CD4-positive, alpha-beta T cell (primary cell): ENCODE measurements around the gene ITPRID2. TPM values are rescaled to one million over a fixed set of nuclear protein-coding genes. Genes with fewer than 3 reads are reported as not detected.

ENCODE experiments used
- ATAC-seq: fragments of 200-7000 bp; cut with Tn5 transposase; one replicate; pipeline ENCODE4 v1.10.0; 2022; ENCODE audit warnings: mild to moderate bottlenecking; ENCODE audit not compliant: poor library complexity
- CTCF ChIA-PET: fragments of 350-600 bp; sonication (Branson Sonifier 250); formaldehyde crosslinking; loops from one replicate; lab custom pipeline; 2021; ENCODE audit warnings: antibody characterized with exemption, inconsistent platforms; lab: Charles Lee
- POLR2A ChIA-PET: fragments of 350-600 bp; sonication (Branson Sonifier 250); formaldehyde crosslinking; loops from one replicate; lab custom pipeline; 2021; ENCODE audit warnings: antibody characterized with exemption, inconsistent platforms; lab: Charles Lee
- DNase-seq, 14 experiments: peaks; one replicate each; pipeline ENCODE4 v3.0.0-alpha.2; 2013 to 2020; ENCODE audit warnings: mixed read lengths in 2 of 14
- H3K27ac ChIP-seq, 2 donors: one replicate each; pipeline versions ENCODE4 v1.5.1 to v1.7.0; 2013; ENCODE audit warnings: low read length in 2 of 2, low read depth in 1 of 2, mild to moderate bottlenecking in 1 of 2
- H3K27me3 ChIP-seq, 2 experiments: 1 replicate in 1 of 2; 2 replicates in 1 of 2; pipeline versions ENCODE4 v1.6.1 to v1.7.0; 2013; ENCODE audit warnings: low read length in 2 of 2, control low read depth in 1 of 2, mild to moderate bottlenecking in 1 of 2, moderate library complexity in 1 of 2; ENCODE audit not compliant: insufficient read depth in 2 of 2, control insufficient read depth in 1 of 2
- H3K36me3 ChIP-seq: one replicate; pipeline ENCODE4 v1.6.1; 2013; ENCODE audit warnings: low read length, control low read depth; ENCODE audit not compliant: insufficient read depth
- H3K4me1 ChIP-seq: one replicate; pipeline ENCODE4 v1.6.1; 2013; ENCODE audit warnings: low read length, control low read depth; ENCODE audit not compliant: insufficient read depth
- H3K4me3 ChIP-seq: one replicate; pipeline ENCODE4 v1.5.1; 2013; ENCODE audit warnings: mild to moderate bottlenecking, low read length, moderate library complexity
- H3K9me3 ChIP-seq, 2 experiments: 1 replicate in 1 of 2; 2 replicates in 1 of 2; pipeline versions ENCODE4 v1.6.1 to v1.7.0; 2013; ENCODE audit warnings: low read length in 2 of 2, mild to moderate bottlenecking in 2 of 2, control low read depth in 1 of 2, moderate library complexity in 1 of 2; ENCODE audit not compliant: control insufficient read depth in 1 of 2, insufficient read depth in 1 of 2
- H3K27ac Mint-ChIP-seq: one replicate; pipeline ENCODE4 v1.8.0; 2020; ENCODE audit warnings: mixed read lengths
- H3K27me3 Mint-ChIP-seq: one replicate; pipeline ENCODE4 v1.8.0; 2021; ENCODE audit warnings: mixed read lengths
- H3K36me3 Mint-ChIP-seq: one replicate; pipeline ENCODE4 v1.8.0; 2021; ENCODE audit warnings: low read depth, mixed read lengths
- H3K4me1 Mint-ChIP-seq: one replicate; pipeline ENCODE4 v1.8.0; 2021; ENCODE audit warnings: low read depth, mixed read lengths
- H3K4me3 Mint-ChIP-seq: one replicate; pipeline ENCODE4 v1.8.0; 2020; ENCODE audit warnings: mild to moderate bottlenecking, mixed read lengths
- H3K9me3 Mint-ChIP-seq: one replicate; pipeline ENCODE4 v1.8.0; 2020; ENCODE audit warnings: mixed read lengths
- CTCF ChIP-seq: fragments of 200-600 bp; IDR thresholded peaks from one replicate; pipeline ENCODE4 v1.8.0; 2022; ENCODE audit warnings: antibody characterized with exemption, mild to moderate bottlenecking
- intact Hi-C, 2 experiments: fragments of 100-400 bp; cut with DNase I in 1 of 2; cut with micrococcal nuclease in 1 of 2; formaldehyde crosslinking; loops; one replicate each; pipeline versions ENCODE4 v1.15.1 to v1.9.0; 2023 to 2025; cut with DNase I, micrococcal nuclease
- total RNA-seq, 174 experiments: library from RNA in 2 of 174; stranded (reverse) in 2 of 174; gene quantifications; one replicate each; pipeline ENCODE4 v1.2.3 and lab custom pipeline; 2021 to 2026

ITPRID2 gene
- total RNA-seq, 2 experiments from 2014 or later = 75.8 to 79.7 TPM

- H3K9me3 ChIP-seq = no peaks in the 10 kb centered on the region
- ChIA-PET POLR2A (no interaction called here), CTCF (no interaction called here)
- DNase-seq (no peak), ATAC-seq (no peak)
- Mint-ChIP-seq H3K27ac (no peak overlapping the region), H3K4me3 (no peak overlapping the region), H3K4me1 (no peaks in the 10 kb centered on the region), H3K27me3 (peaks cover 5% of the 10 kb centered on the region), H3K9me3 (no peaks in the 10 kb centered on the region), H3K36me3 (no peaks in the 10 kb centered on the region)
- no peak for TF ChIP-seq CTCF
- H3K27ac ChIP-seq = no peak overlapping the region
- no peaks in the 10 kb centered on the region for H3K27me3 ChIP-seq
- H3K4me1 ChIP-seq = no peaks in the 10 kb centered on the region
- intact Hi-C loops = no loop called here
- H3K4me3 ChIP-seq = no peak overlapping the region
- no peaks in the 10 kb centered on the region for H3K36me3 ChIP-seq
Measured at GRCh38 chr2:181847198-181847556, 44.4 kb upstream of the ITPRID2 start.

- no peak overlapping the region for H3K4me3 ChIP-seq
- Mint-ChIP-seq H3K4me3 (no peak overlapping the region), H3K9me3 (no peaks in the 10 kb centered on the region), H3K27ac (no peak overlapping the region), H3K36me3 (no peaks in the 10 kb centered on the region), H3K27me3 (peaks cover 5% of the 10 kb centered on the region), H3K4me1 (no peaks in the 10 kb centered on the region)
- no peak overlapping the region for H3K27ac ChIP-seq
- H3K36me3 ChIP-seq = no peaks in the 10 kb centered on the region
- H3K4me1 ChIP-seq = no peaks in the 10 kb centered on the region
- H3K9me3 ChIP-seq = no peaks in the 10 kb centered on the region
- no peak for ATAC-seq
- POLR2A ChIA-PET = no interaction called here
- no peak for TF ChIP-seq CTCF
- CTCF ChIA-PET = no interaction called here
- H3K27me3 ChIP-seq = no peaks in the 10 kb centered on the region
- no peak for DNase-seq
- intact Hi-C loops = no loop called here
Measured at GRCh38 chr2:181847702-181848101, 43.8 kb upstream of the ITPRID2 start.

GRCh38 chr2:181848261-181848886 is 43.2 kb upstream of the ITPRID2 start:
- ChIA-PET POLR2A (no interaction called here), CTCF (no interaction called here)
- DNase-seq (peak in 2 of 14 experiments; percentile 18 to 29), ATAC-seq (no peak)
- no peak overlapping the region for H3K27ac ChIP-seq
- H3K36me3 ChIP-seq = no peaks in the 10 kb centered on the region
- no peak overlapping the region for H3K4me3 Mint-ChIP-seq
- intact Hi-C loops = no loop called here
- H3K4me1 Mint-ChIP-seq = no peaks in the 10 kb centered on the region
- H3K36me3 Mint-ChIP-seq = no peaks in the 10 kb centered on the region
- H3K4me3 ChIP-seq = no peak overlapping the region
- H3K4me1 ChIP-seq = no peaks in the 10 kb centered on the region
- H3K9me3 ChIP-seq = no peaks in the 10 kb centered on the region
- H3K9me3 Mint-ChIP-seq = no peaks in the 10 kb centered on the region
- H3K27ac Mint-ChIP-seq = no peak overlapping the region
- TF ChIP-seq CTCF = no peak
- H3K27me3 ChIP-seq = no peaks in the 10 kb centered on the region
- peaks cover 5% of the 10 kb centered on the region for H3K27me3 Mint-ChIP-seq
